Right renal pelvis (tissue), 4 donors: ENCODE data around the gene HYCC1. TPM values are rescaled to one million over a fixed set of nuclear protein-coding genes. Genes with fewer than 3 reads are reported as not detected.

ENCODE experiments used
- DNase-seq, 4 donors: peaks; one replicate each; pipeline ENCODE4 v3.0.0-alpha.2; 2013; ENCODE audit warnings: low read depth in 4 of 4, low spot score in 3 of 4, missing footprints in 1 of 4
- polyA plus RNA-seq, 4 donors: library from polyadenylated mRNA; unstranded; fragments of 120-200 nt; gene quantifications; one replicate each; pipeline ENCODE4 v1.2.1, GENCODE V29; 2013; ENCODE audit not compliant: insufficient read length in 4 of 4

Gene HYCC1
- polyA plus RNA-seq, 4 donors = 21.4 to 28.0 (median 24.7) TPM

- DNase-seq = no peak
These were observed 3.4 kb upstream of the HYCC1 start for GRCh38 chr7:23017309-23017708.

- DNase-seq = no peak
These were observed 2.7 kb upstream of the HYCC1 start for GRCh38 chr7:23016345-23017253.

- no peak for DNase-seq
These were observed 751 bp upstream of the HYCC1 start for GRCh38 chr7:23014681-23015080.

GRCh38 chr7:23012908-23013714 is 819 bp downstream of the HYCC1 start:
- no peak for DNase-seq

GRCh38 chr7:23012186-23012585 is 1.7 kb downstream of the HYCC1 start:
- no peak for DNase-seq

GRCh38 chr7:23011222-23011924 is 2.6 kb downstream of the HYCC1 start:
- DNase-seq = no peak

GRCh38 chr7:23009303-23009702 is 4.6 kb downstream of the HYCC1 start:
- DNase-seq = no peak

GRCh38 chr7:23004247-23004520 is 9.7 kb downstream of the HYCC1 start:
- DNase-seq = no peak

GRCh38 chr7:23003505-23004246 is 10.3 kb downstream of the HYCC1 start:
- no peak for DNase-seq

GRCh38 chr7:23002698-23003097 is 11.2 kb downstream of the HYCC1 start:
- no peak for DNase-seq

- no peak for DNase-seq
These were observed 12.3 kb downstream of the HYCC1 start for GRCh38 chr7:23001610-23002009.

- DNase-seq = no peak
These were observed 13.2 kb downstream of the HYCC1 start for GRCh38 chr7:23000597-23001360.

- DNase-seq = no peak
These were observed 15.4 kb downstream of the HYCC1 start for GRCh38 chr7:22998519-22998896.

GRCh38 chr7:22997871-22998518 is 15.9 kb downstream of the HYCC1 start:
- DNase-seq = no peak

GRCh38 chr7:22996470-22996869 is 17.5 kb downstream of the HYCC1 start:
- no peak for DNase-seq

- no peak for DNase-seq
These were observed 18.9 kb downstream of the HYCC1 start for GRCh38 chr7:22995011-22995410.

GRCh38 chr7:22992874-22993840 is 20.8 kb downstream of the HYCC1 start:
- DNase-seq = no peak

GRCh38 chr7:22990588-22990949 is 23.4 kb downstream of the HYCC1 start:
- DNase-seq = no peak
